GM11168 (cell line): ENCODE measurements around the gene KBTBD13.
"Not testable (repeated sequence)": the region's sequence is repeated elsewhere in the genome, so short reads cannot be mapped to it uniquely, and the experiment has no call there.

Experiments used
- in situ Hi-C: fragments of 300-500 bp; cut with MboI; formaldehyde crosslinking; loops from one replicate; pipeline ENCODE4 v1.12.0; 2022; ENCODE audit warnings: low sequenced_read_pairs; ENCODE audit not compliant: unreplicated experiment

The KBTBD13 gene

GRCh38 chr15:65067645-65068402 is 8.7 kb upstream of the KBTBD13 start, which contains the start of gene RASL12:
TSS of gene RASL12 (minus strand) at chr15:65067991. CDS start at chr15:65067835, 156 bp downstream.
- in situ Hi-C loops: no loop called here

GRCh38 chr15:65068403-65068788 is 8.2 kb upstream of the KBTBD13 start:
- in situ Hi-C loops: no loop called here

- in situ Hi-C loops: no loop called here
These were observed 7.4 kb upstream of the KBTBD13 start for GRCh38 chr15:65069179-65069578.

GRCh38 chr15:65069779-65070546 is 6.6 kb upstream of the KBTBD13 start:
- in situ Hi-C loops: no loop called here

- in situ Hi-C loops: no loop called here
These were observed 5.2 kb upstream of the KBTBD13 start for GRCh38 chr15:65071381-65071811.

GRCh38 chr15:65072027-65072426 is 4.5 kb upstream of the KBTBD13 start:
- in situ Hi-C loops: no loop called here

GRCh38 chr15:65072617-65073016 is 3.9 kb upstream of the KBTBD13 start:
- in situ Hi-C loops: no loop called here

- in situ Hi-C loops: not testable (repeated sequence)
These were observed 1.6 kb upstream of the KBTBD13 start for GRCh38 chr15:65074946-65075345.

GRCh38 chr15:65075607-65076395 is 745 bp upstream of the KBTBD13 start:
- in situ Hi-C loops: not testable (repeated sequence)

- in situ Hi-C loops: no loop called here
These were observed 890 bp downstream of the KBTBD13 start for GRCh38 chr15:65077291-65077980.

GRCh38 chr15:65077981-65078352 is 1.4 kb downstream of the KBTBD13 start:
- in situ Hi-C loops: no loop called here

- in situ Hi-C loops: no loop called here
These were observed 3.0 kb downstream of the KBTBD13 start for GRCh38 chr15:65079580-65079979.

- in situ Hi-C loops: no loop called here
These were observed 4.7 kb downstream of the KBTBD13 start for GRCh38 chr15:65081270-65081669.

- in situ Hi-C loops: no loop called here
These were observed 5.2 kb downstream of the KBTBD13 start for GRCh38 chr15:65081758-65082157.

GRCh38 chr15:65082303-65082953 is 5.9 kb downstream of the KBTBD13 start:
- in situ Hi-C loops: no loop called here

- in situ Hi-C loops: no loop called here
These were observed 6.7 kb downstream of the KBTBD13 start for GRCh38 chr15:65083262-65083701.

GRCh38 chr15:65084500-65085206 is 8.1 kb downstream of the KBTBD13 start:
- in situ Hi-C loops: no loop called here

- in situ Hi-C loops: no loop called here
These were observed 8.7 kb downstream of the KBTBD13 start for GRCh38 chr15:65085207-65085753.
